ENCODE data around the gene GH1.
"Not testable (repeated sequence)": the region's sequence is repeated elsewhere in the genome, so short reads cannot be mapped to it uniquely, and the experiment has no call there.

- TF ChIP-seq CTCF (IDR thresholded peaks at IDR 0.05 in 8 of 11, conservative IDR thresholded peaks at IDR 0.05 in 3 of 11); POLR2A (IDR thresholded peaks at IDR 0.05); POLR2AphosphoS5 (IDR thresholded peaks at IDR 0.05): not testable (repeated sequence)
Measured at GRCh38 chr17:63920779-63921178, 2.1 kb upstream of the GH1 start.

Measured in spleen (tissue), 7 donors.